GM23248 (cell line): ENCODE data around the gene GTF2F2. TPM values are rescaled to one million over a fixed set of nuclear protein-coding genes. Genes with fewer than 3 reads are reported as not detected.
A peak's percentile ranks its signal among the peaks of the same experiment; 100 is the strongest.

Experiments
- DNase-seq: peaks from one replicate; pipeline ENCODE4 v3.0.0-alpha.2; 2015
- H2AFZ ChIP-seq: fragments of 200-600 bp; sonication (generic); 2 replicates; pipeline ENCODE4 v1.6.1; 2016; ENCODE audit warnings: antibody characterized with exemption
- H3F3A ChIP-seq: fragments of 200-600 bp; sonication (generic); 2 replicates; pipeline ENCODE4 v1.6.1; 2016; ENCODE audit warnings: mild to moderate bottlenecking, antibody characterized with exemption, mixed run types; ENCODE audit not compliant: insufficient read depth
- H3K27ac ChIP-seq: fragments of 200-600 bp; sonication (generic); 2 replicates; pipeline ENCODE4 v1.5.1; 2016; ENCODE audit warnings: mild to moderate bottlenecking
- H3K27me3 ChIP-seq: fragments of 200-600 bp; sonication (generic); replicated peaks from 2 replicates; pipeline ENCODE4 v1.6.1; 2016; ENCODE audit warnings: mild to moderate bottlenecking; ENCODE audit not compliant: insufficient read depth
- H3K36me3 ChIP-seq: fragments of 200-600 bp; sonication (generic); 2 replicates; pipeline ENCODE4 v1.6.1; 2016; ENCODE audit warnings: low read depth, mild to moderate bottlenecking
- H3K4me1 ChIP-seq: fragments of 200-600 bp; sonication (generic); 2 replicates; pipeline ENCODE4 v1.6.1; 2016; ENCODE audit warnings: mild to moderate bottlenecking; ENCODE audit not compliant: insufficient read depth
- H3K4me2 ChIP-seq: fragments of 200-600 bp; sonication (generic); one replicate; pipeline ENCODE4 v1.6.1; 2016; ENCODE audit warnings: mild to moderate bottlenecking; ENCODE audit not compliant: unreplicated experiment
- H3K4me3 ChIP-seq: fragments of 200-600 bp; sonication (generic); 2 replicates; pipeline ENCODE4 v1.5.1; 2016; ENCODE audit warnings: mild to moderate bottlenecking
- H3K79me2 ChIP-seq: fragments of 200-600 bp; sonication (generic); 2 replicates; pipeline ENCODE4 v1.6.1; 2016; ENCODE audit warnings: mild to moderate bottlenecking; ENCODE audit not compliant: insufficient read depth
- H3K9ac ChIP-seq: fragments of 200-600 bp; sonication (generic); 2 replicates; pipeline ENCODE4 v1.6.1; 2016; ENCODE audit warnings: mild to moderate bottlenecking
- H3K9me2 ChIP-seq: fragments of 200-600 bp; sonication (generic); 2 replicates; pipeline ENCODE4 v1.6.1; 2016; ENCODE audit warnings: mixed run types, mild to moderate bottlenecking, moderate library complexity; ENCODE audit not compliant: insufficient read depth
- H3K9me3 ChIP-seq: fragments of 200-600 bp; sonication (generic); one replicate; pipeline ENCODE4 v1.6.1; 2017; ENCODE audit warnings: low read depth
- H4K20me1 ChIP-seq: fragments of 200-600 bp; sonication (generic); 2 replicates; pipeline ENCODE4 v1.6.0; 2016; ENCODE audit not compliant: insufficient read depth
- EZH2 ChIP-seq: fragments of 200-600 bp; sonication (generic); IDR thresholded peaks from 2 replicates; pipeline ENCODE4 v1.6.1; 2018; ENCODE audit warnings: antibody characterized with exemption, mild to moderate bottlenecking; ENCODE audit not compliant: insufficient read depth, poor library complexity, severe bottlenecking
- EZH2phosphoT487 ChIP-seq: fragments of 200-600 bp; sonication (generic); IDR thresholded peaks from 2 replicates; pipeline ENCODE4 v1.6.1; 2018; ENCODE audit warnings: antibody characterized with exemption, moderate library complexity, mild to moderate bottlenecking, low read depth; ENCODE audit not compliant: insufficient read depth
- WGBS, 2 experiments: methylation state at CpG; one replicate each; pipeline ENCODE4 v1.1.6; 2015 to 2017; ENCODE audit warnings: low lambda C conversion rate in 2 of 2, low coverage in 1 of 2; ENCODE audit errors: missing lambda C conversion rate in 2 of 2; 5-methylcytosine and 5-hydroxymethylcytosine counted together
- in situ Hi-C: fragments of 300-500 bp; cut with MboI; formaldehyde crosslinking; loops from 2 replicates; pipeline ENCODE4 v1.15.0; 2020
- polyA plus RNA-seq: library from polyadenylated mRNA; unstranded; fragments of >200 nt; fragmentation: Nextera tagmentation; extraction: Ambion mirVana; gene quantifications from 2 replicates; pipeline ENCODE4 v1.2.1, GENCODE V29; 2016
- total RNA-seq: library from RNA; depleted of rRNA; stranded (reverse); fragments of >200 nt; shearing (Covaris generic); gene quantifications from 2 replicates; pipeline ENCODE4 v1.2.3, GENCODE V29; 2014

The GTF2F2 gene
- total and polyA plus RNA-seq, 2 experiments from 2014 or later: 23.7 to 27.6 TPM

DNA sequence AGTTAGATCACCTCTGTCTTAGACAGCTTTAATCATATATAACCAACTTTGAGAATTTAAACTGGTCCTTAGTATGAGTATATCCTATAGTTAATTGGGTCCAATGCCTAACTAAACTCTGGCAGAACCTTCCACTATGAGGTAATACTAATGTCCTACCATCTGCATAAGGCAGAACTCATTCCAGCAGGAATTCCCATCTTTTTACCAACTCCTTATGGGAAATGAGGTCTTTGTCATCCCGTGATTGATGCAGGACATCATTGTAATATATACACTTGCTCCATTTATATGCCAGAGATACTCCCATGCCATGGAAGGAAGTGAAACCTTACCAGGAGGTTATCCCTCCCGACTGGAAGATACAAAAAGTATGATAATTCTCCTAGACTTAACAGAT lies 77.7 kb downstream of the GTF2F2 start:
- H3K4me1 ChIP-seq: peaks cover 47% of the 10 kb centered on the region
- peaks cover 24% of the 10 kb centered on the region for H3F3A ChIP-seq
- no peak overlapping the region for H3K27ac ChIP-seq
- no peak overlapping the region for H3K4me3 ChIP-seq
- TF ChIP-seq EZH2 (no peak), EZH2phosphoT487 (no peak)
- in situ Hi-C loops: no loop called here
- no peak overlapping the region for H3K9ac ChIP-seq
- 97 to 99% methylated on average over 2 of the region's 2 CpGs for WGBS, 2 experiments
- no peak overlapping the region for H2AFZ ChIP-seq
- no peak overlapping the region for H3K4me2 ChIP-seq
- H3K36me3 ChIP-seq: no peaks in the 10 kb centered on the region
- no peaks in the 10 kb centered on the region for H4K20me1 ChIP-seq
- no peaks in the 10 kb centered on the region for H3K27me3 ChIP-seq
- H3K9me2 ChIP-seq: 0 out of 2 replicates have a peak, but pooled peaks cover 5% of the 10 kb centered on the region
- H3K79me2 ChIP-seq: peaks cover 25% of the 10 kb centered on the region; the same call in 1 of the 2 replicates
- DNase-seq: no peak
- H3K9me3 ChIP-seq: no peaks in the 10 kb centered on the region

DNA sequence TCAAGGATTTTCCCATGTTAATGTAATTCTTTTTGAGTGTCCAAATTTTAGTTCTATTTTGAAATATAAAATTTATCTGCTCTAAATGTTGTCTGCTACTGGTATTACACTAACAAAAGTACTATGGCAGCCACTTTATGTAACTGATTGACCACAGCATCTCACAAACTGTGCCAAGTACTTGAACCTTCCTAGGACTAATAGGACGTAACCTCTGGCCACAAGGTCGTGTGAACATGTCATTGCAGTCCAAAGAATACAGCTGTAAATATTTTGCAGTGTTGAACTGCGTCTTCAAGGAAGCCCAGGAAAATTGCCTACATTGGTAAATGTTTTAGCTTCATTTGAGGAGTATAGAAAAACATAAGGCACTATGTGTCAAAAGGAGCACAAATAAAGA lies 78.6 kb downstream of the GTF2F2 start:
- Histone ChIP-seq H4K20me1 (no peaks in the 10 kb centered on the region), H3K36me3 (no peaks in the 10 kb centered on the region), H3K9ac (no peak overlapping the region), H3K79me2 (peaks cover 34% of the 10 kb centered on the region; the same call in 1 of the 2 replicates), H2AFZ (no peak overlapping the region), H3K9me2 (0 out of 2 replicates have a peak, but pooled peaks cover 5% of the 10 kb centered on the region), H3K27me3 (no peaks in the 10 kb centered on the region), H3K4me3 (no peak overlapping the region), H3K9me3 (no peaks in the 10 kb centered on the region), H3K4me1 (peaks cover 47% of the 10 kb centered on the region), H3K27ac (no peak overlapping the region), H3K4me2 (no peak overlapping the region), H3F3A (peaks cover 24% of the 10 kb centered on the region)
- DNase-seq: no peak
- no peak for TF ChIP-seq EZH2phosphoT487
- TF ChIP-seq EZH2: no peak
- WGBS, 2 experiments: 95 to 96% methylated on average over 3 of the region's 3 CpGs
- in situ Hi-C loops: no loop called here

DNA sequence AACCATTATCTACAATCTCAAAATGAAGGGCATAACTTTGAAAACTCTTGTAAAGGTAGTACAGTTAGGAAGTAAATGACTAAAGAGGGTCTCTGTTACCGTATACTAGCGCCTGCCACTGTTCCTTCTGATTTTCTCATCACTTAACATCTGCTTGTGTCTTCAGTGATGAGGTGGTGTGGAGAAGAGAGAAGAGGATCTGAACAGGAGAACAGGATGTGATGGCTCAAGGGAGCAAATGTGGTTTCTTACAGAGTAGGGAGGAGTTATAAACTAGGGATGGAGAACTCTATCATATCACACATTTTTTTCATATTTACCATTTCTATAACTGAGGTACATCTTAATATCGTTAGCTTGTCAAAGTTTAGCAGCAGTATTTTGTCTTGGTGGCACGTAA lies 79.4 kb downstream of the GTF2F2 start:
- H3K9me2 ChIP-seq: 0 out of 2 replicates have a peak, but pooled peaks cover 5% of the 10 kb centered on the region
- H2AFZ ChIP-seq: no peak overlapping the region
- H3K36me3 ChIP-seq: no peaks in the 10 kb centered on the region
- H3K4me3 ChIP-seq: peak overlapping the region; percentile 29
- DNase-seq: no peak
- H4K20me1 ChIP-seq: no peaks in the 10 kb centered on the region
- 96 to 97% methylated on average over 4 of the region's 4 CpGs for WGBS, 2 experiments
- peaks cover 42% of the 10 kb centered on the region; the same call in 1 of the 2 replicates for H3K79me2 ChIP-seq
- H3K27ac ChIP-seq: no peak overlapping the region
- H3F3A ChIP-seq: peaks cover 24% of the 10 kb centered on the region
- no peak for TF ChIP-seq EZH2phosphoT487
- no peak for TF ChIP-seq EZH2
- no peaks in the 10 kb centered on the region for H3K9me3 ChIP-seq
- H3K27me3 ChIP-seq: no peaks in the 10 kb centered on the region
- H3K4me2 ChIP-seq: peak overlapping the region; percentile 64
- in situ Hi-C loops: no loop called here
- no peak overlapping the region for H3K9ac ChIP-seq
- peaks cover 50% of the 10 kb centered on the region for H3K4me1 ChIP-seq

DNA sequence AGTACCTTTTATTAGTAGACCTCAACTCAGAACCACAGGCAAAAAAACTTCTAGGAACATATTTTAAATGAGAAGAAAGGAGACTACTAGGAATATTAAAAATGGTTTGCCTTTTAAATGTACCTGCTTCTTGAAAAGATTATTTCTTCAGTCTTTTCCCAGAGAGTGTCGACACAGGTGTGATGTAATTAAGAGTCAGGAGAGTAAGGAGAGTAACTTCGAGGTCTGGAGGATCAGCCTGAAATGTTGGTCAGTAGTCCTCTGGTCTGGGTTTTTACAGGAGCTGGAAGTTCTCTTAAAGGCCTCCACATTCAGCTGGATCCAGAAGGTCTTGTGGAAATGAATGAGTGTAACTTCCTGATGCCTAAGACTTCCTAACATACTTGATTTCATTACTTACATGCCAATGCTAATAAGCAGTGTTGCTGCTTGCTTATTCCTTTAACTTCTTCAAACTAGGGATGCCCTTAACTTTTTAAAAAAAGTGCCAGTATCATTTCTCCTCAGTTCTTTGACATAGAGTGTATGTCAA lies 80.5 kb downstream of the GTF2F2 start, which contains the start of gene KCTD4:
KCTD4 (minus strand) TSS at position 345 of the 532 bp plus-strand sequence. CDS start 6,478 bp downstream, outside the sequence.
- Histone ChIP-seq H3K4me2 (peak within 1 kb of the TSS; percentile 64), H4K20me1 (no peaks in the 10 kb centered on the region), H3K9me3 (no peaks in the 10 kb centered on the region), H3K79me2 (peaks cover 47% of the 10 kb centered on the region; the same call in 1 of the 2 replicates), H3F3A (peaks cover 29% of the 10 kb centered on the region), H2AFZ (no peak within 1 kb of the TSS), H3K27ac (0 out of 2 replicates have a peak within 1 kb of the TSS, but pooled peaks have one; percentile 14), H3K36me3 (no peaks in the 10 kb centered on the region), H3K4me1 (peaks cover 50% of the 10 kb centered on the region), H3K27me3 (no peaks in the 10 kb centered on the region), H3K9ac (no peak within 1 kb of the TSS), H3K9me2 (0 out of 2 replicates have a peak, but pooled peaks cover 5% of the 10 kb centered on the region), H3K4me3 (peak within 1 kb of the TSS; percentile 29)
- TF ChIP-seq EZH2 (no peak), EZH2phosphoT487 (no peak)
- in situ Hi-C loops: no loop called here
- DNase-seq: peak; percentile 34
- WGBS, 2 experiments: 80 to 93% methylated on average over 2 of the region's 2 CpGs
